ENCODE measurements around the gene FADS3.

DNA sequence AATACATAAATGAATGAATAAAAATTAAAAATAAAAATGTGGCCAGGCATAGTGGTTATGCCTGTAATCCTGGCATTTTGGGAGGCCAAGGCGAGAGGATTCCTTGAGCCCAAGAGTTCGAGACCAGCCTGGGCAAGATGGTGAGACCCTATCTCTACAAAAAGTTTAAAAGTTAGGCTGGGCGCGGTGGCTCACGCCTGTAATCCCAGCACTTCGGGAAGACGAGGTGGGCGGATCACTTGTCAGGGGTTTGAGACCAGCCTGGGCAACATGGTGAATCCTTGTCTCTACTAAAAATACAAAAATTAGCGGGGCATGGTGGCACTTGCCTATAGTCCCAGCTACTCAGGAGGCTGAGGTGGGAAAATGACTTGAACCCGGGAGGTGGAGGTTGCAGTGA lies 49.1 kb upstream of the FADS3 start:
- no peak for TF ChIP-seq POLR2A (IDR thresholded peaks at IDR 0.05)
- TF ChIP-seq, protein P1, sequence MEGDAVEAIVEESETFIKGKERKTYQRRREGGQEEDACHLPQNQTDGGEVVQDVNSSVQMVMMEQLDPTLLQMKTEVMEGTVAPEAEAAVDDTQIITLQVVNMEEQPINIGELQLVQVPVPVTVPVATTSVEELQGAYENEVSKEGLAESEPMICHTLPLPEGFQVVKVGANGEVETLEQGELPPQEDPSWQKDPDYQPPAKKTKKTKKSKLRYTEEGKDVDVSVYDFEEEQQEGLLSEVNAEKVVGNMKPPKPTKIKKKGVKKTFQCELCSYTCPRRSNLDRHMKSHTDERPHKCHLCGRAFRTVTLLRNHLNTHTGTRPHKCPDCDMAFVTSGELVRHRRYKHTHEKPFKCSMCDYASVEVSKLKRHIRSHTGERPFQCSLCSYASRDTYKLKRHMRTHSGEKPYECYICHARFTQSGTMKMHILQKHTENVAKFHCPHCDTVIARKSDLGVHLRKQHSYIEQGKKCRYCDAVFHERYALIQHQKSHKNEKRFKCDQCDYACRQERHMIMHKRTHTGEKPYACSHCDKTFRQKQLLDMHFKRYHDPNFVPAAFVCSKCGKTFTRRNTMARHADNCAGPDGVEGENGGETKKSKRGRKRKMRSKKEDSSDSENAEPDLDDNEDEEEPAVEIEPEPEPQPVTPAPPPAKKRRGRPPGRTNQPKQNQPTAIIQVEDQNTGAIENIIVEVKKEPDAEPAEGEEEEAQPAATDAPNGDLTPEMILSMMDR (IDR thresholded peaks at IDR 0.05), result no peak

Measured in tibial nerve (tissue), 3 donors.